Mucosa of stomach (tissue), 1 donor: ENCODE results near the gene CNN3.

Experiments
- H3K27me3 ChIP-seq: one replicate; pipeline ENCODE4 v1.7.0; 2013; ENCODE audit warnings: mild to moderate bottlenecking, low read length; ENCODE audit not compliant: control insufficient read depth, insufficient read depth
- H3K36me3 ChIP-seq: one replicate; pipeline ENCODE4 v1.7.0; 2013; ENCODE audit warnings: low read length; ENCODE audit not compliant: control insufficient read depth, insufficient read depth
- H3K4me1 ChIP-seq: one replicate; pipeline ENCODE4 v1.7.0; 2013; ENCODE audit warnings: mild to moderate bottlenecking, low read length; ENCODE audit not compliant: control insufficient read depth, insufficient read depth
- H3K4me3 ChIP-seq: one replicate; pipeline ENCODE4 v1.7.0; 2013; ENCODE audit warnings: low read length
- H3K9ac ChIP-seq: one replicate; pipeline ENCODE4 v1.7.0; 2013; ENCODE audit warnings: mild to moderate bottlenecking, low read length, moderate library complexity
- H3K9me3 ChIP-seq: one replicate; pipeline ENCODE4 v1.7.0; 2013; ENCODE audit warnings: mild to moderate bottlenecking, low read length, moderate library complexity; ENCODE audit not compliant: control insufficient read depth
- donor health status: Pancreatic carcinoma.

CNN3 gene

GRCh38 chr1:94958081-94958480 lies 31.2 kb upstream of the CNN3 start:
- Histone ChIP-seq H3K4me3 (no peak overlapping the region), H3K36me3 (no peaks in the 10 kb centered on the region), H3K27me3 (no peaks in the 10 kb centered on the region), H3K4me1 (peaks cover 10% of the 10 kb centered on the region), H3K9ac (no peak overlapping the region), H3K9me3 (no peaks in the 10 kb centered on the region)

DNA sequence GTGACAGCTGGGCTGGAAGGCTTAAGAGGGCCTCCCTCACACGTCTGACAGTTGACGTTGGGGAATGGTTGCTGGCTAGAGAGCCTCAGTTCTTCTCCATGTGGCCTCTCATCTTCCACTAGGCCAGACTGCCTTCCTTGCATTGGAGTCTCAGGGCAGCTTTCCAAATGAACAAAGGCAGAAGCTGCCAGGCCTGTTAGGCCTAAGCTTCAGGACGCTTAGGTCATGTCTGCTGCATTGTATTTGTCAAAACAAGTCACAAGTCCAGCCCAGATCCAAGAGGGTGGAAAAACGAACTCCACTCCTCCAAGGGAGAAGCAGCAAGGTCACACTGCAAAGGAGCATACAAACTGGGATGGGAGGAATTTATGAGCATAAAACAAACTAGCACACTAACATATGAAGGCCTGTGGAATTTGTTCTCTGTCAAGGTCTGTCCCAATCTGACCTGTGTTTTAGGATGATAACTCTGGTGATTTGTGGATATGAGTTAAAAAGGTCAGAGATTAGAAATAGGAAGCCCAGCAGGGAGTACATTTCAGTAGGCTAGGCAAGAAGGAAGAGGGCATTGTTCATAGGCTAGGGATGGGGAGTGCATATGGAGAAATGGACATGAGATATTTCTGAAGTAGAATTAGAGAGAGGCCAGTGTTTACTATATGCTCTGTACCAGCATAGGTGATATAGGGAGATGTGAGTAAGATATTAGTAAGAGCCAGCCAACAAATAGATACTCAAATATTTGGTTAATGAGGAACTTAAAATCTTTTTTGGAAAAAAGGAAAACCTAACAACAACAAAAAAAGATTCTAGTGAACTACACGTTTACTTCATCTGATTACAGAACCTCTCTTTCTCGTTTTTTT lies 29.1 kb upstream of the CNN3 start:
- H3K27me3 ChIP-seq: no peaks in the 10 kb centered on the region
- H3K36me3 ChIP-seq: no peaks in the 10 kb centered on the region
- H3K9me3 ChIP-seq: no peaks in the 10 kb centered on the region
- H3K4me1 ChIP-seq: no peaks in the 10 kb centered on the region
- no peak overlapping the region for H3K9ac ChIP-seq
- no peak overlapping the region for H3K4me3 ChIP-seq

DNA sequence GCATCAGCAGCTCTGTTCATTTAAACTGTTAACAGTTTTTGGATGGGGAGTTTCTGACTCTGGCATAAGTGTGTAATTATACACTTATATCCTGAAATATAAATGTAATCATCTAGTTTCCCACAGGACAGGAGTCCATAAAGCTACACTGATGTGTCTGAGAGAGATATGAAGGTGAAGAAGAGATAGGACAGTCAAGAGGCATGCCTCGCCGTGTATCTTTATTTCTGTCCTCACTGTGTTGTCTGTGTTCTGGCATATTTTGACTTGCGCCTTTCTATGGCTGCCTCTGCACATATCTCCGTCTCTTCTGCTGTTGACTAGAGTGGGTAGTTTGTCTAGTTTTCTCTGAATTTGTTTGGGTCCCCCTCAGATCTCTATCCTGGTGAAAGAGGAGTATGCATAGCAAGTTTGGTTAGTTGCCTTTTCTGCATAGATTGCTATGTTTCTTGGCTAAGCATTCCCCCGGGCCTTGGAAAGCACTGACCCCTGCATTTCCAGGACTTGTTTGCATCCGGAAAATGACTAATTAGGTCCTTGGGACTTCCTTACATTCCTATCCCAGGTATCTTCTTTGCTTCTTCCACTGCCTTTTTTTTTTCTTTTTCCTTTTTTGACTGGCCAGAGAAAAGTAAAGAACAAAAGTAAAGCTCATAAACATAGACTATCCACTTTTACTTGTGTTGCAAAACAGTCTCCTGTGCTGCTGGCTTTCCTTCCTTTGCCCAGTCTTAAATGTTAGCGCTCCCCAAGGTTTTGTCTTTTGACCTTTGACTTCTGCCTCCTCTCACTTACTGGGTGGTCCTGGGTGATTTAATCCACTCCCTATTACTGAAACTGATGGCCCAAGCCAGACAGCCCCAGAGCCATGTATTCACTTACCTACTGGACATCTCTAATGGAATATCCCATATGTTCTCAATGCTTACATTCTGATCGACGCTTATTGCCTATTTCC lies 27.6 kb upstream of the CNN3 start:
- H3K36me3 ChIP-seq: no peaks in the 10 kb centered on the region
- H3K9me3 ChIP-seq: no peaks in the 10 kb centered on the region
- H3K4me3 ChIP-seq: no peak overlapping the region
- H3K9ac ChIP-seq: no peak overlapping the region
- no peaks in the 10 kb centered on the region for H3K27me3 ChIP-seq
- H3K4me1 ChIP-seq: peaks cover 5% of the 10 kb centered on the region

DNA sequence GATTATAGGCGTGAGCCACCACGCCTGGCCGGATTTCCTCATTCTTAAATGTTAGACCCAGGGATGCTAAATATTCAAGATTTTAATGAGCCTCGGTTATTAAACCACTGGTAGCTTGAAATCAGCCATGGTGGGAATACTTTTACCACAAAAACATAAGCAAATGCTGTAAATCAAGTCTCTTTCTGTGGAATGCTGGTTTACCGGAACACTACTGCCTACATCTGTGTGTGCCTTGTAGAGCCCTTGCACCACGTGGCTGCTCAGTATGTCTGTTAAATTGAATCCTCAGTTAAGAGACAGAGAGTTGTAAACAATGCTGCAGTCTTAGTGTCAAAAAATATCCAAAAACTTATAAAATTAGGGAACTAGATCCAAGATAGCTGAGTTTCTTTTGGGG lies 26.8 kb upstream of the CNN3 start:
- Histone ChIP-seq H3K27me3 (no peaks in the 10 kb centered on the region), H3K4me1 (peaks cover 8% of the 10 kb centered on the region), H3K9ac (no peak overlapping the region), H3K36me3 (no peaks in the 10 kb centered on the region), H3K9me3 (no peaks in the 10 kb centered on the region), H3K4me3 (no peak overlapping the region)

- H3K4me3 ChIP-seq: no peak overlapping the region
- H3K27me3 ChIP-seq: no peaks in the 10 kb centered on the region
- H3K9me3 ChIP-seq: no peaks in the 10 kb centered on the region
- H3K4me1 ChIP-seq: peaks cover 8% of the 10 kb centered on the region
- no peak overlapping the region for H3K9ac ChIP-seq
- no peaks in the 10 kb centered on the region for H3K36me3 ChIP-seq
Observed at GRCh38 chr1:94953107-94953506, 26.2 kb upstream of the CNN3 start.

GRCh38 chr1:94952539-94952938 lies 25.6 kb upstream of the CNN3 start:
- H3K9ac ChIP-seq: no peak overlapping the region
- peaks cover 8% of the 10 kb centered on the region for H3K4me1 ChIP-seq
- no peaks in the 10 kb centered on the region for H3K27me3 ChIP-seq
- no peaks in the 10 kb centered on the region for H3K36me3 ChIP-seq
- no peak overlapping the region for H3K4me3 ChIP-seq
- H3K9me3 ChIP-seq: no peaks in the 10 kb centered on the region

DNA sequence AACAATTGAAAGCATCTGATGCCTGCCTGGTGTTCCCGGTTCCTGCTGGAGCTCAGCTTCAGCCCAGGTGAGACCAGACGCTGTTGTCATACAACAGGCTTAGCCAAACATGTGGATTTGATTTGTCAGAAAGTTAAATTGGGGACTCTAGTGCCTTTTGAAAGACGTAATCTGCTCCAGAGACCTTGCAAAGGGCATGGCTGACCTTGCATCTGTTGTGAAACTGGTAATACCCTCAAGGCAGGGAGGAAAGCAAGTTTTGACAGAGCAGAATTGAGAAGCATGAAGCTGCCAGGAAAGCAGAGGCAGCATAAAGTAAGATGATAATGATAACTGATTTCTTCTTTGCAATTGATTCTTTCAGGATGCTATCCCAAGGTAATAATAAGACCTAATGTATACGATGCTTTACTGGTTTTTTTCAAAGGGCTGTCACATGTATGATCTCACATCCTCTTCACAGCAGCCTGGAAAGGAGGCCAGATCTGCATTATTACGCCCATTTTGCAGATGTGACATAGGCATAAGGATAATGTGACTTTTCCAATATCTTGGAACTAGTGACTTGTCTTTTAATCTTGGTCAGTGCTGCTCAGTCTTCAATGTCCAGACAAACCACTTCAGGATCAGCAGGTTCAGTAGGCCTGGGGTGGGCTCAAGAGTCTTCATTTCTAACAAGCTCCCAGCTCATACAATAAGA lies 24.7 kb upstream of the CNN3 start:
- Histone ChIP-seq H3K36me3 (no peaks in the 10 kb centered on the region), H3K9ac (no peak overlapping the region), H3K4me3 (no peak overlapping the region), H3K9me3 (no peaks in the 10 kb centered on the region), H3K27me3 (no peaks in the 10 kb centered on the region), H3K4me1 (peaks cover 16% of the 10 kb centered on the region)

DNA sequence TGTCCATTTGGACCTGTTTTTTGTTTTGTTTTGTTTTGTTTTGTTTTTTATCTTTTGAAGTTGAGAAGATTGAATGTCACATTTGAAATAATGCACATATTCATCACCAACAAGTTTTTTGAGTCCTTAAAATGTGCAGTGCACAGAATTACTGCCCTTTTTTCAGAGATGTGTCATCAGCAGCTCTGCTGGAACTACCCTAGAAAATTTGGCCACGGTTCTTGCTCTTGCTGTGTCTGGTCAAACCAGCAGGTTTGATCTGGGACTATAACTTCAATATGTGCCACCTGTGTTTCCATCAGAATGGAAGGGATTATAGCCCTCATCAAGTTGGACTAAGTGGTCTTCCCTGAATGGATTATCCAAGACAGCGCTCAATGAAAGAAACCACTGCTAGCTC lies 24.1 kb upstream of the CNN3 start:
- peaks cover 19% of the 10 kb centered on the region for H3K4me1 ChIP-seq
- H3K9ac ChIP-seq: no peak overlapping the region

GRCh38 chr1:94949681-94950661 lies 23.1 kb upstream of the CNN3 start:
- Histone ChIP-seq H3K9me3 (no peaks in the 10 kb centered on the region), H3K36me3 (no peaks in the 10 kb centered on the region), H3K4me3 (no peak overlapping the region), H3K9ac (no peak overlapping the region), H3K27me3 (no peaks in the 10 kb centered on the region), H3K4me1 (peaks cover 19% of the 10 kb centered on the region)

More for the DNA sequence above, 24.1 kb upstream of the CNN3 start:
- Histone ChIP-seq H3K27me3 (no peaks in the 10 kb centered on the region), H3K4me3 (no peak overlapping the region), H3K9me3 (no peaks in the 10 kb centered on the region), H3K36me3 (no peaks in the 10 kb centered on the region)

DNA sequence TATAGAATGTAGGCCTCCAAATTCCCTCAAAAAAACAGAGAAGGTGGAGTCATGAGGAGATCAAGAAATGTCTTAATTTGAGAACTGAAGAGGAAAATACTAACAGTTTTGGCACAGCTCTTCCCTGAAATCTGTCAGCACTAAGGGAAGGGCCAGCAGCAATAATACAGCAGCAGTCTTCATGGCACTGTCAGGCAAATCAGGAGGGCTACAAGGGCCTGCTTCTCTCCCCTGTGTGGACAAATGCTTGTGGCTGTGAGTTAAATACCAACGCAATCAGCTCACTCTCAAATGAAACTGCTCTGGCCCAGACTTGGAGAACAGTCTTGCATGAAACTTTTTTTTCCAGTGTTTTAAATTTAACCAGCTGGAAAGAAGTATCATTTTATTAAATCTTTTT lies 20.5 kb upstream of the CNN3 start:
- no peak overlapping the region for H3K9ac ChIP-seq
- no peaks in the 10 kb centered on the region for H3K36me3 ChIP-seq
- H3K9me3 ChIP-seq: no peaks in the 10 kb centered on the region
- H3K4me3 ChIP-seq: no peak overlapping the region
- no peaks in the 10 kb centered on the region for H3K27me3 ChIP-seq
- peaks cover 19% of the 10 kb centered on the region for H3K4me1 ChIP-seq

DNA sequence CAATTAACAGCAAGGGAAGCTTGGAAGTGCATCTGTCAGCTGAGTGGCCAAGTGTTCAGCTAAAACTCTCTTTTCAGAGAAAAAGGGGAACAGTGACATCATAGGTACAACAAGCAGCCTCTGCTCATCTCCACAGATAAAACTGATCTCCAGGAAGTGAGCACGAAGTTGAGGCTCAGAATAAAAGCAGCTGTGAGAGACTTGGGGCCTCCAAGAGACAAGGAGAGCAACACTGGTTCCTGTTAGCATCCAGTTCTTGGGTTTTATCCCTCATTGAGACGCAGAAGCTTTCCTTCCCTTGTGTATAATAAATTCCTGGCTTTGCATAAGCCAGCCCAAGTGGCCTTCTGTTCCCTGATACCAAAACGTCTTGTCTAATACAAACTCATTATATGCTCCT lies 20.0 kb upstream of the CNN3 start:
- H3K27me3 ChIP-seq: no peaks in the 10 kb centered on the region
- H3K4me3 ChIP-seq: no peak overlapping the region
- no peak overlapping the region for H3K9ac ChIP-seq
- H3K4me1 ChIP-seq: peaks cover 19% of the 10 kb centered on the region
- H3K36me3 ChIP-seq: no peaks in the 10 kb centered on the region
- H3K9me3 ChIP-seq: no peaks in the 10 kb centered on the region
